DMS79 treated with DMSO at 0.1 percent for 48 hours (cell line): ENCODE measurements around the gene FARS2.

ENCODE experiments used
- DNase-seq: peaks from one replicate; lab custom pipeline; 2025; lab: John Stamatoyannopoulos, UW

FARS2 gene

DNA sequence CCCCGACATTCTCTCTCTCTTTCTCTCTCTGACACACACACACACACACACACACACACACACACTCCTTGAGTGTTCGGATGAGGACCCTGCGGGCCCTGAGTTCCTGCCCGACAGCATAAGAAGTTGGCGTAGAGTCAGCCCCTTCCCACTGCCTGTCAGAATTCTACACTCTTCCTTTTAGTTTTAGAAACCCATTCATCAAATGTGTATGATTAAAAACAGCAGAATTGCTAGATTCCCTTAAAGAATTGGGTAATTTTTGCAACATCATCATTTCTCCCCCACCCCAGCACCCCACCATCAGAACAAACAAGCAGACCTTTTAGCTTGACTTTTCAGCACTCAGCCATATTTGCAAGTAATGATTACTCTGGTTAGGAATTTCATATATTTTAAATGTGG, 322.8 kb downstream of the FARS2 start:
- DNase-seq, result no peak

DNA sequence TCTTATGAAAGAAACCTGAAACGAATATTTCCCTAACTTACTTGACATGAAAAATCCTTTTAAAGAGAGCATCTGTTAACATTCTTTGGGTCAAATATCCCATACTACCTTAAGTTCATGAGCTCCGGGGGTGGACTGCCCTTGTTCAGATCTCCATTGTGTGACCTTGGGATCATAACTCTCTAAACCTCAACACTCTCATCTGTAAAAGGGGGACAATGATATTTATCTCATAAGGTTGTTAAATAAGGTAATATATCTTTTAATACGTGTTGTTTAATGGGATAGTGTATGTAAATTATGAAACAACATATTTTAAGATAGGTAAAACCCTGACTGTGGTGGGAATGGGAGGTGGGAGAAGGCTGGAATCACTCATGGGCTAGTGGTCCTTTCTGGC, 326.3 kb downstream of the FARS2 start:
- no peak for DNase-seq

DNA sequence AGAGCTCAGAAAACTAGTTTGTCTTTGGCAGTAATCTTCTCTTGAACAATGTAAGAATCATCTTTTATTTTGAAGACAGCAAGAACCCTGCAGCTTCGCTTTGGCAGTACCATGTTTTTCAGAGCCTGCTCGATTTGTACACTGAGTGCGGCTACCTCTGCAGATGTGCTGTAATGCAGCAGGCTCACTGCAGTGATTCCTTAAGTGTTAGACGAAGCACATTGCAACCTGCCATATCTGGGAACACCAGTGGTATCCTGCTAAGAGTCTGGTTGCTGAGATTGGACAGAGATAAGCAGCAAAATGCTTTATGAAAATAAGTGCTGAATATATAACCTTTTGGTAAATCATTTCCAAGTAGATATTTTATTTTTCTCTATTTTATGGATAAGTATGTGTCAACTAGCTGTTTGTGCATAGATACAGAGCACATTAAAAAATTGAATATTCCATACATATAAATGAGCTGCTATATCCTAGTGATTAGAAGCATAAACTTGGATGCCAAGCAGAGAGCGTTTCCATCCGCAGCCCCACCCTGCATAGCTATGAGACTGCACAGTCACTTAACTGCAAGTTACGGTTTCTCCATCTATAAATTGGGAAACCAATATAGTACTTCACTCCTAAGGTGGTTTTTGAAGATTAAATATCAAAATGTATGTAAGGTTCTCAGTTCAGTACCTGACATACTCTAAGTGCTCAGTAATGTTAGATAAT, 328.3 kb downstream of the FARS2 start:
- no peak for DNase-seq

DNA sequence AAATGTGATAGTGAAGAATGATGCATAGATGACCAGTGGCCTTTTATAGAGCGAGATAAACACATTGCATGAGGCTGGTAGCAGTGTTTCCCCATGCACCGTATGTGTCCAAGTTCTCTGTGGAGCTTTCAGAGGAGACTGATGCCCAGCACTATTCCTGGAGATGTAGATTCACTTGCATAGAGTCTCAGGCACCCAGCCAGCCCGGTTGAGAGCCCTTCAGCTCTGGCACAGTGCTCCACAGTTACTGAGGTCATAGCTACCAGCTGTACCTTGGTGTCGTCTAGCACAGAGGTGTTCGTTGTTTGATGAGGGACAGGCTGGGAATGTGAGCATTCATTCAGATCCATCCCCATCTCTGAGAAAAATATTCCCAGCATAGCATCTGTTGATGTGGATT, 328.9 kb downstream of the FARS2 start:
- DNase-seq, result peak; percentile 66

DNA sequence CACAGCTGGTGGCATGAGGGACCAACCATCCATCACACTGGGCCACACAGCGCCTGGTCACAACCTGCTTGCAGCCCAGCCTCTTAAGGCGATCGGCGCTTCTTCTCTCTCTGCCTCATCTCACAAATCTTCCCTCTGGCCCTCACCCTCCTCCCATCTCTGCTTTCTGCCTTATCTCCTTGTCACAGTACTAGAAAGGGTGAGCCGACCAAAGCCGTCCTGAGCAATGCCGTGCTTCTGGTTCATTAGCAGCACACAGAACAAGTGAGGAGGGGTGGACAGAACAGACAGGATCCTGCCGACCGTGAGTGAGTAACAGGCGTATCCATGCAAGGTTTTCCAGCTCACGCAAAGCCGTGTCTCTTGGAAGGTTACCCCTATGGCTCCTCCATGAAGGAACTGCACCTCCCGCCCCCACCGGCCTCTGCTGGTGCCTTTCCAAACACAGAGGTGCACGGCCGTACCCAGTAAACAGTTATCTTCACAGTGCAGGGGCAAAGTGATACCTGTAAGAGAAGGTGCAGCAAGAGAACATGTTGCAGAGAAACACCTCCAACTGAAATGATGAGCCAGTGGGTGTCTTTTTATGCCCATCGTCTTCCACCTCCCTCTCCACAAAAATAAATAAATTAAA, 331.7 kb downstream of the FARS2 start:
- no peak for DNase-seq

DNA sequence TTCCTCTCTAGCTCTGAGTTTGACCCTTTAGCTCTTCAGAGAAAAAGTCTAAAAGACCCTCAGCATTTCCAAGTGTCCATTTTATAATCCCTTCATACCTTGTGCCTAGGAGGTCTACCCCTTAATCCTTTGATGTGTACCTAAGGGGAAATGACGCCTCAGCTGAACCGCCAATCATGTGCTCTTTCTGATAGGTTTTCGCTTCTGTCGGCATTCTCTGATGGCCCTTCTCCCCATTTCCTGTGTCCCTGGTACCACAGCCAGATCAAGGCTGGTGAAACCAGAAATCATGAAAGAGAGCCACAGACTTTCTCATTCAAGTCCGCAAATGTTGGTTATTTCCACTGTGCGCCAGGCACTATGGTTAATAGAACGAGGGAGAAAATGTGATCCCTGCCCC, 333.9 kb downstream of the FARS2 start:
- DNase-seq, result no peak

DNA sequence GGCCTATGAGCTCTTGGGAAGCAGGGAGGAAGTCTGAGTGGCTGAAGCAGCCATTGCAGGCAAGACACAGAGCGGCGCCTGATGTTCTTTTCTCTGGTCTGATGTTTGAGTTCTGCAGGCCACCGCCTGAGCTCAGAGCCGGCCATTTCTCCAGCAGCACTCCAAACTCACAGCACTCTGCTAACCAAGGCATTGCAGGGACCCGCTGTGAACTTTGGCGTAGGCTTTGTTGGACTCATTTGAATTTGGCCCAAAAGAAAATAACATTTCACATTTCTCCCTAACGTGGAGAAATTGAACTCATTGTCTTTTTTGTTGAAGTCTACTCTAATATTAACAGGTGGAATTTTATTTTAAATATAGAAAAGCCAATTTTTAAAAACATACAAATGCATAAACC, 336.1 kb downstream of the FARS2 start:
- no peak for DNase-seq

DNA sequence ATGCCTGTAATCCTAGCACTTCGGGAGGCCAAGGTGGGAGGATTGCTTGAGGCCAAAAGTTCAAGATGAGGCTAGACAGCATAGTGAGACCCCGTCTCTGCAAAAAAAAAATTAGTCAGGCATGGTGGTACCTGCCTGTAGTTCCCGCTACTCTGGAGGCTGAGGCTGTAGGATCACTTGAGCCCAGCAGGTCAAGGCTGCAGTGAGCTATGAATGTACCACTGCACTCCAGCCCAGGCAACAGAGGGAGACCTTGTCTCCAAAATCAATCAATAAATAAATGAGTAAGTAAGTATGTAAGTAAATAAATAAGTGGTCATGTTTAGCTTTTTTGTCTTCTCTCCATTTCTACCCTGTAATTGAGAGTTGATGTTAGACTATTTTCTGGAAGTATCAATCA, 336.8 kb downstream of the FARS2 start:
- DNase-seq, result no peak

DNA sequence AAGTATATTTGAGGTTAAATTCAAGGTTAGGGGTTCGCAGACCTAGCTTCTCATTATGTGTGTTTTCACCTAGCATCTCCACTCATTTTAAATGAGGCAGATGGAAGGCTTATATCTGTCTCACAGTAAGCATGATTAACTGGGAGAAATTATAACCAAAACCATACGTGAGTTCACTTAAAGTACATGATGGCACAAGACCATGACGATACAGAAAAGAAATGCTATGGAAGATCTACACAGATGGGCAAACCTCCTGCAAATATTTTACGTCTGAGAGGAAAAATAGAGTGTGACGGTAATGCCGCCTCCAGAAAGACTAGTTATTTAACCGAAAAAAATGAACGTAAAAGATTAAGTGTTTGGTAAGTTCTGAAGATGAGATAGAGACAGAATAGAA, 337.8 kb downstream of the FARS2 start:
- DNase-seq, result no peak

DNA sequence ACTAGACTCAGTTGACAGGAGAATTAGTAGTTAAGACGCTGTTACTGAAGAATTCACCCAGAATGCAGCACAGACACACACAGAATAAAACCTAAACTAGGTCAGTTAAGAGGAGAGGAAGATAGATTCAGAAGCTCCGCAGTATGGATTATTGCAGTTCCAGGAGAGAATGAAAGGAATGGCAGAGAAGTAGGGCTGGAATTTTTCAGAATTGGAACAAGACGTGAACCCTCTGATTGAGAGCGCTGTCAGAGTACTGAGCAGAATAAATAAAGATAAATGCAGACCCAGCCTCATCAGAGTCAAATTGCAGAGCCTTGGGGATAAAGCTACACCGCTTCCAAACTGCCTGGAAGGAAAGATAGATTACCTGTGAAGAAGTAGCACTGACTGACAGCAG, 344.6 kb downstream of the FARS2 start:
- no peak for DNase-seq

DNA sequence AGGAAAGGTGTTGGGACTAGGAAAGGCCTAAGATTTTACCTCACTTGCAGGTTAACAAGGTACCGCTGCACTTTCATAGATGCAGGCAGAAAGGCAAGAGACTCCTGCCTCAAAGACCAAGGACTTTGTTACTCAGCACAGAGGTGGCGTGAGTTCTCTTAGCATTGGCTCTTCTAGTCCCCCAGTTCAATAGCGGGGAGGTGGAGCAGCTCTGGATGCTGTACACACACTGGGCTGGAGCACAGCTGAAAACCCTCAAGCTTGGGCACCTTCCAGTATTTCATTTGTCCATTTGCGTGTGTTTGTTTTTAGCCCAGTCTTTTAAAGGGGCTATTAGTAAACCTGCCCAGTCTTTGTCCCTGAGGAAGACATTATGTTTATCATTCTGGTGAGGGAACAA, 345.2 kb downstream of the FARS2 start:
- DNase-seq, result no peak

DNA sequence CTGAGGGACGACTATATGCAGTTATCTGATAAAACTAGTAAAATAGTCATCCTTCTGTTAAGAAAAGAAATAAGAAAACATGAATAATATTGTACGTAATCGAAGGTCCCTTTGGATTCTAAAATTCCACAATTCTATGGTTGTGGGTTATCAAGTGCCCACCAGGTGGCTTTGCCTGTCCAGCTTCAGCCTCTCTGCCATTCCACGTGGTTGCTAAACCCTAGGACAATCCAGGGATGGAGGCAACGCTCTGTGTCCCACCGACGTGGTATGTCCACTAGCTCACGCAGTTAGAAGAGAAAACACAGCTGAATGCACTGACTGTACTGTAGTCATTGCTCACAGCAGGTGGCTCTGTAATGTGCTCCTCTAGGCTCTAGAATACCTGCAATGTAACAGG, 349.3 kb downstream of the FARS2 start:
- no peak for DNase-seq

DNA sequence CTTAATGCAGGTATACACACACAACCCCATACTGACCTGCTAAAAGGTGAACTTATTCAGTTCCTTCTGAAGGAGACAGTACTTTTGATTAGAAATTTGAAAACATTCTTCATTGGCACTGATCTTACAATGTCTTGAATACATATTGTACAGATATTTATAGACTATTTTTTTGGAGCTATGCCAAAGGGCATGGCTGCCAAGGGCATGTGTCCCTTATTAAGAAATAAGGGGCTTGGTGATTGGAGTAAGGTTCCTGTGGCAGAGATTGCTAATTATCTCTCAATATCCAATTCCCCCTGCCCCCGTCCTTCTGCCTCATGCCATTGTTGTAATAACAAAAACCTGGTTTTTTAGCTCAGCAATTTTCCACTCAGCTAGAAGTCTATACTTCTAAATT, 355.9 kb downstream of the FARS2 start:
- no peak for DNase-seq

DNA sequence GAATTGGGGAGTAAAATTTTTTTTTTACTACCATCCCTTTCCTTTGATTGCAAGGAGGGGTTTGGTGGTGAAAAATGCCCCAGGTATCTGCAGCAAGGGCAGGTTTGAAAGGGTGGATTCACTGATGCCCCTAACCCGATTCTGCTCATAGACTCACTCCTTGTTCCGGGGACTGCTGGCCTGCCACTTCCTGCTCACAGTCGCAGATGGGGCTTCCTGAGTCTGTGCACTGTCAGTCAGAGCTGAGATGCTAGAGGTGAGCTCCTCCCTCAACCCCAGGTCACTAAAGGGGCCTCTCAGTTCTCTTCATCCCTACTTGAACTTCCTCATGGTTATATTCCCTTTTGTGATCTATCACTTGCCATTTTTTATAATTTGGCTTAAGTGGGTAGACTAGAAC, 357.9 kb downstream of the FARS2 start:
- no peak for DNase-seq

DNA sequence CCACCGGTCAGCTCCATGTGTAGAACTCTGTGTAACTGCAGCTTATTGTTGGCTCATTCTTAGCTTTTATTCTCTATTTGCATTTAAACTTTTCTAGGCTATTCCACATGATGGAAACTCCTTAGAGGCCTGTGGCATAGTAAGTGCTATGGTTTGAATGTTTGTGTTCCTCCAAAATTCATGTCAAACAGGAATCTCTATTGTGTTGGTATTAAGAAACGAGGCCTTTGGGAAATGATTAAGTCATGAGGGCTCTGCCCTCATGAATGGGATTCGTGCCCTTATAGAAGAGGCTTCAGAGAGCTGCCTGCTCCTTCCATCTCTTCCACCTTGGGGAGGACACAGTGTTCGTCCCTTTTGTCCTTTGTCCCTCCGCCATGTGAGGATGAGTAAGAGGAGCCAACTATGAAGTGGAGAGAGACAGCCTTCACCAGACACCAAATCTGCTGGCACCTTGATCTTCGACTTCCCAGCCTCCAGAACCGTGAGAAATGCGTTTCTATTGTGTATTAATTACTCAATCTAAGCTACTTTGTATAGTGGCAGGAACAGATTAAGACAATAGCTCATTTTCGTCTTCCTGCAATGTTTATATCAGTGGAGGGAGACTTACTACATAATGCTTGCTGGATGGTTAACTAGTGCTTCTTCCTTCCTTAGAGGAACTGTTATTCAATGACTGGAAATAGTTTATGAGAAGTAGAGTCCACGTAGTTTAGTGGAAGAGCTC, 361.1 kb downstream of the FARS2 start:
- no peak for DNase-seq

DNA sequence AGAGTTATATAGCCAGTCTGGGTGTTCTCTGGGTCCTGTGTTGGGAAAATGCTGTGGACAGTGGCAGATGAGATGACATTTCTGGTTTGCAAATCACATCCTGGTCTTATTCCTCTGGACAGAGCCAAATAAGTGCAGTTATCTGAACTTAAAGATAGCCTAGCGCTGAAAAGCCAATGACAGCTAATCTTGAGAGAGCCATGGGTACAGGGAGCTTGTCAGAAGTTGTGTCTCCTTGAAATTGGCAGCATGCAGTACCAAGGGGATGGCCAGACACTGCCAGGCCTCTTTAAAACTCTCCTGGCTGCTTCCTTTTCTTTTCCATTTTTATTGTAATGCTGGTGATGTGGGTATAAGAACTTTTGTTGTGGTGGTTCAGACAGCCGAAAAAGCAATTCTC, 362.5 kb downstream of the FARS2 start:
- DNase-seq, result no peak

DNA sequence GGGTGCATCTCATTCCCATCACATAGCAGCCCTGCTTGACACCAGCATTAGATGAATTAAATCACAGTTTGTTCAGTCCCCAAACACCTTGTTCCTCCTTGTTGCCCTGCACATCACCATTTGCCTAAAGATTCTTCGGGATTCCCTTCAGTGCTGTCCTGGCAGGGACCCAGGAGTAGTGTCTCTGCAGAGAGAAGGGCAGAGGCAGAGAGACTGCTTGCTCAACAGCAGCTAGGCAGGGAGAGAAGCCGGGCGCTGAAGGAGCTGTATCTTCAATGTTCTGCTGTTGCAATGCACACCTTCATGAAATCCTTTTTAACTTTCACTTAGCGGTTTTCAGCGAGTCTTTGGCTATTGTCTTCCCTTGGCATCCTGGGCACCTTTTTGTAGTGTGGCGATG, 362.9 kb downstream of the FARS2 start:
- DNase-seq, result no peak

DNA sequence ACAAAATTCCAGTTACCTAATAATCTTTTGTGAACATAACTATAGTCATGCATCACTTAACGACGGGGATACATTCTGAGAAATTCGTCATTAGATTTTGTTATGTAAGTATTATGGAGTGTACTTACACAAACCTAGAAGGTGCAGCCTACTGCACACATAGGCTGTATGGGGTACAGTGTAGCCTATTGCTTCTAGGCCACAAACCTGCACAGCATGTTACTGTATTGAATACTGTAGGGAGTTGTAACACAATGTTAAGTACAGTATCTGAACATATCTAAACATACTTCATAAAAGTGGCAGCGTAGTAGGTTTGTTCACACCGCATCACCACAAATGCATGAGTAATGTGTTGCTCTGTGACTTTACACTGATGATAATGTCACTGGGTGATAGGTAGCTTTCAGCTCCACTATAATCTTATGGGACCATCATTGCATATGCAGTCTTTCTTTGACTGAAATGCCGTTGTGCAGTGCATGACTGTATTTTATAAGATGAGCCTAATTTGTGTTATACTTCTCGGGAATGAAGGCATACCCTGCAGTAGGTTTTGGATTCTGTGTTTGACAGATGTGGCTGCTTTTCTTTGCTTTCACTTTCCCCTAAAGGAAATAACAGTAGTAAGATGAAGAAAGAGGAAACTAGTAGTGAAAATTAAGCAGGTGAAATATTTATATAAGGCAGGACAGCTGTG, 365.6 kb downstream of the FARS2 start:
- no peak for DNase-seq

DNA sequence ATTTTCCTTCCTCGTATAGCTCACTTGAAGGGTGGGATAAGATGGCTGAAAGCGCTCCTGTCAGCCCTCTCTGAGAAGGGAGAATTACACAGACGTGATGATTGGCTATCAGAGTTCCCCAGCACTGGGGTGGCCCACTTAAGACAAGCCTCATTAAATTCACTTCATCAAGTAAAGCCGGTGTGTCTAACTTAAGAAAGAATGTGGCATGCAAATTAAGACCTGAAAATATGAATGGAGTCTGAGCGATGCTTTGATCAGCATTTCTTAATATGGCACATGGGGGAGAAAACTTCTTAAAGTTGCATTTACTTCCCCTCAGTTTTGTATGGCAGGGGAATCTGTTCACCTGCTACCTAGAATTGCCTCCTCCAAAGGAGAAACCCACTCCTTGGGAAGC, 369.3 kb downstream of the FARS2 start:
- peak; percentile 28 for DNase-seq

DNA sequence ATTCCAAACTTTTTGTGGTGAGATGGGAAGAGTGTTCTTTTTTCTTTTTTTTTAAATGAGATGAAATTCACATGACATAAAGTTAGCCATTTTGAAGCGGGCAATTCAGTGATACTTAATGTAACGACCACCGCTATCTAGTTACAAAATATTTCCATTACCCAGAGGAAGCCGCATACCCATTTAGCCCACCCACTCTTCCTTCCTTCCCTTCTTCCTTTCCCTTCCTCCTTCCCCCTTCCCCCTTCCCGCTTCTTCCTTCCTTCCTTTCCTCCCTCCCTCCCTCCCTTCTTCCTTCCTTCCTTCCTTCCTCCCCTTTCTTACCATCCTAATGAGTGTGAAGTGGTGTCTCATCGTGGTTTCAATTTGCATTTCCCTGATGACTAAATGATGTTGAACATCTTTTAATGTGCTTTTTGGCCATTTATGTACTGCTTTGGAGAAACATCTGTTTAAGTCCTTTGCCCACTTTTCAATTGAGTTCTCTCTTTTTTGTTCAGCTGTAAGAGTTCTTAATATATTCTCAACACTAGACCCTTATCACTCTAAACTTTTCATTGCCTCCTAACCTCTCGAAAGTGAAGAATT, 371.1 kb downstream of the FARS2 start:
- no peak for DNase-seq

DNA sequence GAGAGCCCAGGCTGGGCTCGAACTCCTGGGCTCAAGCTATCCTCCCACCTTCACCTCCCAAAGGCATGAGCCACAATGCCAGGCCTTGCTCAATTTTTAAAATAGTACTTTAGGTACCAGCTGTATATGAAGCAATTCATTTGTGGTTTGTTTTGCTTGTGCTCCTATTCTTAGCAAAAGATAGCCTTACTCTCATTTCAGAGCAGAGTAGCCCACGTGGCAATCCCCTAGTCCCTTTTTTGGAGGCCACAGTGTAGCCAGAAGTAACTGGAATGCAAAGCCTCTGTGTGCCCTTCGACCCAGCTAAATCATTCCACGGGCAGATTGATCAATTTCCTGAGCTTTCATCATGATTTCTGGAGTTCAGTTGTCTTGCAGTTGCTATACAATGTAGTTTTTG, 373.2 kb downstream of the FARS2 start:
- DNase-seq, result no peak
